ENCODE measurements around the gene PPP2R5D. TPM values are rescaled to one million over a fixed set of nuclear protein-coding genes. Genes with fewer than 3 reads are reported as not detected.

Gene PPP2R5D
- total and polyA plus RNA-seq, 9 of the 15 experiments (the other 6 are each of a cell fraction or from before 2014, with no cell fraction given) = 1.3 to 96.1 (median 38.4) TPM

- TF ChIP-seq AFF1 (IDR thresholded peaks at IDR 0.05; ENCODE audit: low read depth in 1 of 2, partially characterized antibody in 2 of 2) (peak; percentile 37 to 59), TGIF2 (CRISPR knock-in tag; IDR thresholded peaks at IDR 0.05) (no peak), EP400 (IDR thresholded peaks at IDR 0.05) (peak; percentile 97), JUND (IDR thresholded peaks at IDR 0.05; ENCODE audit: borderline replicate concordance, low read depth, low read length) (peak; percentile 76), JUND (tag; IDR thresholded peaks at IDR 0.05; ENCODE audit: borderline replicate concordance, low read depth, low read length) (peak; percentile 47; the same call in 1 of the 3 replicates), CSDE1 (IDR thresholded peaks at IDR 0.05) (0 out of 4 replicates have a peak, but pooled peaks of 1 of the 2 experiments have one; percentile 29), ARID4B (CRISPR knock-in tag; IDR thresholded peaks at IDR 0.05) (peak; percentile 96), ATF1 (CRISPR knock-in tag; IDR thresholded peaks at IDR 0.05) (no peak), ATF1 (tag; IDR thresholded peaks at IDR 0.05) (peak; percentile 83), POLR2B (IDR thresholded peaks at IDR 0.05; ENCODE audit: low read depth, partially characterized antibody) (peak; percentile 97), ATF7 (IDR thresholded peaks at IDR 0.05) (peak; percentile 91), ZNF316 (IDR thresholded peaks at IDR 0.05) (0 out of 2 replicates have a peak, but pooled peaks have one; percentile 29), ZNF444 (CRISPR knock-in tag; IDR thresholded peaks at IDR 0.05) (peak; percentile 78; the same call in 1 of the 2 replicates), HDAC6 (IDR thresholded peaks at IDR 0.05; ENCODE audit: low read depth, low read length) (peak; percentile 87; the same call in 1 of the 2 replicates), CBX2 (IDR thresholded peaks at IDR 0.05; ENCODE audit: insufficient read depth, low read length, poor library complexity, severe bottlenecking) (no peak), BRCA1 (IDR thresholded peaks at IDR 0.05) (no peak), BRCA1 (CRISPR knock-in tag; IDR thresholded peaks at IDR 0.05) (no peak), PTBP1 (IDR thresholded peaks at IDR 0.05; ENCODE audit: low read depth, low read length) (no peak), HNRNPL (IDR thresholded peaks at IDR 0.05; ENCODE audit: low read depth, low read length) (peak; percentile 100), PKNOX1 (IDR thresholded peaks at IDR 0.05) (peak; percentile 38; the same call in 1 of the 2 replicates), POLR2AphosphoS2 (IDR thresholded peaks at IDR 0.05; ENCODE audit: low read length) (peak; percentile 99)
These were observed 69.3 kb downstream of the PPP2R5D start, which contains the start of gene CUL7 (continued) for GRCh38 chr6:43053545-43054205.

Measured in K562 (cell line).